ENCODE data around the gene TARS2. TPM values are rescaled to one million over a fixed set of nuclear protein-coding genes. Genes with fewer than 3 reads are reported as not detected.

Gene TARS2
- polyA plus RNA-seq, 3 donors from 2014 or later, result 29.6 to 40.8 (median 31.9) TPM

Other genes starting within 250 kb of the TARS2 start
- gene CA14, start 229.6 kb upstream of the TARS2 start, polyA plus RNA-seq, result under 1 TPM in 2 of 3 donors, not detected in 1; 0.27 to 0.70 TPM
- 10 to 100 TPM; 64.6 to 99.1 (median 82.1) TPM for gene APH1A, start 218.4 kb upstream of the TARS2 start, polyA plus RNA-seq
- gene C1orf54, start 214.6 kb upstream of the TARS2 start, polyA plus RNA-seq, result 1 to 10 TPM; 1.9 to 6.9 (median 2.0) TPM
- not detected for gene CIART, start 204.9 kb upstream of the TARS2 start, polyA plus RNA-seq
- 10 to 100 TPM; 51.7 to 58.6 (median 53.4) TPM for gene MRPS21, start 193.6 kb upstream of the TARS2 start, polyA plus RNA-seq
- 10 to 100 TPM in 1 of 3 donors, 1 to 10 TPM in 2; 5.1 to 24.5 (median 9.3) TPM for gene PRPF3, start 165.9 kb upstream of the TARS2 start, polyA plus RNA-seq
- gene RPRD2, start 123.3 kb upstream of the TARS2 start, polyA plus RNA-seq, result 10 to 100 TPM in 2 of 3 donors, 1 to 10 TPM in 1; 9.1 to 31.0 (median 13.2) TPM
- gene ECM1, start 20.7 kb downstream of the TARS2 start, polyA plus RNA-seq, result not detected
- not detected for gene FALEC, start 28.3 kb downstream of the TARS2 start, polyA plus RNA-seq
- not detected for gene ADAMTSL4, start 62.0 kb downstream of the TARS2 start, polyA plus RNA-seq
- 100 to 1,000 TPM in 1 of 3 donors, 10 to 100 TPM in 2; 44.2 to 113 (median 73.0) TPM for gene MCL1, start 92.2 kb downstream of the TARS2 start, polyA plus RNA-seq
- gene ENSA, start 142.2 kb downstream of the TARS2 start, polyA plus RNA-seq, result 10 to 100 TPM; 52.2 to 97.5 (median 82.3) TPM
- gene GOLPH3L, start 209.7 kb downstream of the TARS2 start, polyA plus RNA-seq, result 10 to 100 TPM in 2 of 3 donors, 1 to 10 TPM in 1; 8.9 to 27.1 (median 13.4) TPM
- gene HORMAD1, start 233.5 kb downstream of the TARS2 start, polyA plus RNA-seq, result not detected